Epithelial cell of proximal tubule (primary cell): ENCODE measurements around the gene ACAP3. TPM values are rescaled to one million over a fixed set of nuclear protein-coding genes. Genes with fewer than 3 reads are reported as not detected.
A peak's percentile ranks its signal among the peaks of the same experiment; 100 is the strongest.

Experiments used
- DNase-seq: peaks from one replicate; pipeline ENCODE4 v3.0.0-alpha.2; 2011; ENCODE audit warnings: low read depth
- H3K4me3 ChIP-seq: 2 replicates; pipeline ENCODE4 v1.5.1; 2011; ENCODE audit warnings: low read depth, mild to moderate bottlenecking, low read length
- total RNA-seq: library from RNA; depleted of rRNA; stranded (reverse); fragments of >200 nt; gene quantifications from 2 replicates; pipeline ENCODE4 v1.2.3, GENCODE V29; 2015
- TF ChIP-seq, protein P1 (sequence below): conservative IDR thresholded peaks from 2 replicates; pipeline ENCODE4 v1.5.1; 2012; ENCODE audit warnings: low read depth, mild to moderate bottlenecking, low read length

The ACAP3 gene
- total RNA-seq, 1 donor from 2014 or later = 29.1 TPM

DNA sequence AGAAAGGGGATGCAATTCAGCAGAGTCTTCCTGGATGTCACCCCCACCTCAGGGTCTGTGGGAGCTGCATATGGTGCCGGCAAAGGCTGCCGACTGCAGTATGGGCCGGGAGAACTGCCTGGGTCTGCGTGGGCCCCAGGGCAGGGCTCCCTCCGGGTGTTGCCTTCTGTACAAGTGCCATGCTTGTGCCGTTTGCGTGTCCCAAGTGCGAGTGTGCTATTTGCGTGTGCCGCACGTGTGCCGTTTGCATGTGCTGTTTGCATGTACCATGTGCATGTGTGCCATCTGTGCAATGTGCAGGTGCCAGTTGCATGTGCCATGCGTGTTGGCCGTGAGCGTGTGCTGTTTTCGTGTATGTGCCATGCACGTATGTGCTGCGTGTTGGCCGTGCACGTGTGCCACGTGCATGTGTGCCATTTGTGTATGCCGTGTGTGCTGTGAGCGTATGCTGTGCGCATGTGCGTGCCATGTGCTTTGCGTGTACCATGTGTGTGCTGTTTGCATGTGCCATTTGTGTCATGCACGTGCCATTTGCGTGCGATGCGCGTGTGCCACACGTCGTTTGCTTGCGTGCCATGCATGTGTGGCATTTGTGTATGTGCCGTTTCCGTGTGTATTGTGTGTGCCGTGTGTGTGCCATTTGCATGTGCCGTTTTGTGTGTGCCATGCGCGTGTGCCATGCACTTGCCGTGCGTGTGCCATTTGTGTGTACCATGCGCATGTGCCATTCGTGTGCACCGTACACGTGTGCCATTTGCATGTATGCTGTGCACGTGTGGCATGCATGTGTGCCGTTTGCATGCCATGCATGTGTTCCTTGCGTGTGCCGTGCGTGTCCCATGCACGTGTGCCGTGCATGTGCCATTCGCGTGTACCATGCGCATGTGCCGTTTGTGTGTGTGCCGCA is 21.8 kb upstream of the ACAP3 start:
- DNase-seq = no peak
- H3K4me3 ChIP-seq = no peak overlapping the region
- TF ChIP-seq, protein P1, sequence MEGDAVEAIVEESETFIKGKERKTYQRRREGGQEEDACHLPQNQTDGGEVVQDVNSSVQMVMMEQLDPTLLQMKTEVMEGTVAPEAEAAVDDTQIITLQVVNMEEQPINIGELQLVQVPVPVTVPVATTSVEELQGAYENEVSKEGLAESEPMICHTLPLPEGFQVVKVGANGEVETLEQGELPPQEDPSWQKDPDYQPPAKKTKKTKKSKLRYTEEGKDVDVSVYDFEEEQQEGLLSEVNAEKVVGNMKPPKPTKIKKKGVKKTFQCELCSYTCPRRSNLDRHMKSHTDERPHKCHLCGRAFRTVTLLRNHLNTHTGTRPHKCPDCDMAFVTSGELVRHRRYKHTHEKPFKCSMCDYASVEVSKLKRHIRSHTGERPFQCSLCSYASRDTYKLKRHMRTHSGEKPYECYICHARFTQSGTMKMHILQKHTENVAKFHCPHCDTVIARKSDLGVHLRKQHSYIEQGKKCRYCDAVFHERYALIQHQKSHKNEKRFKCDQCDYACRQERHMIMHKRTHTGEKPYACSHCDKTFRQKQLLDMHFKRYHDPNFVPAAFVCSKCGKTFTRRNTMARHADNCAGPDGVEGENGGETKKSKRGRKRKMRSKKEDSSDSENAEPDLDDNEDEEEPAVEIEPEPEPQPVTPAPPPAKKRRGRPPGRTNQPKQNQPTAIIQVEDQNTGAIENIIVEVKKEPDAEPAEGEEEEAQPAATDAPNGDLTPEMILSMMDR = no peak

DNA sequence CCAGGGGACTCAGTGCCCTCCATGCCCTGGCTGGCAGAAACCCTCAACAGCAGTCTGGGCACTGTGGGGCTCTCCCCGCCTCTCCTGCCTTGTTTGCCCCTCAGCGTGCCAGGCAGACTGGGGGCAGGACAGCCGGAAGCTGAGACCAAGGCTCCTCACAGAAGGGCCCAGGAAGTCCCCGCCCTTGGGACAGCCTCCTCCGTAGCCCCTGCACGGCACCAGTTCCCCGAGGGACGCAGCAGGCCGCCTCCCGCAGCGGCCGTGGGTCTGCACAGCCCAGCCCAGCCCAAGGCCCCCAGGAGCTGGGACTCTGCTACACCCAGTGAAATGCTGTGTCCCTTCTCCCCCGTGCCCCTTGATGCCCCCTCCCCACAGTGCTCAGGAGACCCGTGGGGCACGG is 20.5 kb upstream of the ACAP3 start:
- TF ChIP-seq, protein P1 = no peak
- DNase-seq = no peak
- H3K4me3 ChIP-seq = no peak overlapping the region

DNA sequence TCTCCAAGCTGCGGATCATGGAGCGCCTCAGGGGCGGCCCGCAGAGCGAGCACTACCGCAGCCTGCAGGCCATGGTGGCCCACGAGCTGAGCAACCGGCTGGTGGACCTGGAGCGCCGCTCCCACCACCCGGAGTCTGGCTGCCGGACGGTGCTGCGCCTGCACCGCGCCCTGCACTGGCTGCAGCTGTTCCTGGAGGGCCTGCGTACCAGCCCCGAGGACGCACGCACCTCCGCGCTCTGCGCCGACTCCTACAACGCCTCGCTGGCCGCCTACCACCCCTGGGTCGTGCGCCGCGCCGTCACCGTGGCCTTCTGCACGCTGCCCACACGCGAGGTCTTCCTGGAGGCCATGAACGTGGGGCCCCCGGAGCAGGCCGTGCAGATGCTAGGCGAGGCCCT is 19.6 kb upstream of the ACAP3 start:
- no peak overlapping the region for H3K4me3 ChIP-seq
- no peak for DNase-seq
- TF ChIP-seq, protein P1 = no peak

DNA sequence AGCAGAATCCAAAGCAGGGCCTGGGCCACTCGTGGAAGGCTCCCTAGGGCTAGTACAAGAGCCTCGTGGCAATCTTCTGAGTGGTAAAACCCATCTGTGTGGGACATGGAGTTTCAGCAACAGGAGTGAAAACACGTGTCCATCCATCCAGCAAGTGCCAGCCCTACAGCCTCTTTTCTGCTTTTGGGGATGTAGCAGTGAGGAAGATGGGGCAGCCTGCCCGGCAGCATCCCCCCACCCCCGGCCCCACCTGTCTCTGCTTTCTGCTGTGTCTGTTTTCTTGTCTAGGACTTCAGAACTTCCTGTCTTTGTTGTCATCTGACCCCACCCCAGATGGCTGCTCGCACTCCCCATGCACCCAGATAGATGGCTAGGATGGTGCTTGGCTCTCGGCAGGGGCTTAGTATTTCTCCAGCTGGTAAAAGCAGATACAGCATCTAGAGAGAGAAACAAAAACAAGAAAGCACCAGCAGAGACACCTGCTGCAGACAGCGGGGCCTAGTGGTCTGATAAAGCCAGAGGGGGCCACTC is 18.4 kb upstream of the ACAP3 start:
- DNase-seq = no peak
- peak overlapping the region; percentile 92 for H3K4me3 ChIP-seq
- TF ChIP-seq, protein P1 = no peak

DNA sequence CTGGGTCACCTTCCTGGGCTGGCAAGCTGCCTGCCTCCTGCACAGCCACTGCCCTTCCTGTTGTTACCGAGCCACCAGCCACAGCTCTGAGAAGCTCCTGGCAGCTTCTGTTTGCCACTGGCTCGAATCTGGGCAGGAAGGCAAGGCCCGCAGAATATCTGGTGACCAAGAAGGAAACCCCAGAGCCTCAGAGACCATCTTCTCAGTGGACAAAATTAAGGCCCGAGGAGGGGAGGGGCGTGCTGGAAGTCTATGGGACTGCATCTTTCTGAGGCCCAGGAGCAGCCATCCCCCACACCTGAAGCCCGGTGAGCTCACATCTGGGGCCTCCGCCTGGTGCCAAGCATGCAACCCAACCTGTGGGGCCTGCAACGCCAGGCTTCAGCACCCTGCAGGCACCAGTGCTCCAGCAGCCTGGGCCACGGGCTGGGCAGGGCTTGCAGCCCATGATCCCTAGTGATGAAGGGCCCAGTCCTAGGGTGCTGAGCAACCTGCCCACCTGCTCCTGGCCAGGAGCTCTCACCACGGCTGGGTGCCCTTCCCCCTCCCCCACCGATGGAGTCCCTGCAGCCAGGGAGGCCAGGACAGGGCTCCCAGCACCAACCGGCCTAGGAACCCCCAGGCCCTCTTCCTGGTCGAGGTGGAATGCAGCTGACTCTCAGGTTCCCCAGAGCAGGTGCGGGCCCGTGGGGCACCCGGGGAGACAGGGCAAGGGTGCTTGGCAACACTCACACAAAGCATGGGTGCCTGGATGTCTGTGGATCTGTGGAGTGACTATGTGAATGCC is 17.8 kb upstream of the ACAP3 start:
- no peak for DNase-seq
- TF ChIP-seq, protein P1 = no peak
- H3K4me3 ChIP-seq = peak overlapping the region; percentile 92

DNA sequence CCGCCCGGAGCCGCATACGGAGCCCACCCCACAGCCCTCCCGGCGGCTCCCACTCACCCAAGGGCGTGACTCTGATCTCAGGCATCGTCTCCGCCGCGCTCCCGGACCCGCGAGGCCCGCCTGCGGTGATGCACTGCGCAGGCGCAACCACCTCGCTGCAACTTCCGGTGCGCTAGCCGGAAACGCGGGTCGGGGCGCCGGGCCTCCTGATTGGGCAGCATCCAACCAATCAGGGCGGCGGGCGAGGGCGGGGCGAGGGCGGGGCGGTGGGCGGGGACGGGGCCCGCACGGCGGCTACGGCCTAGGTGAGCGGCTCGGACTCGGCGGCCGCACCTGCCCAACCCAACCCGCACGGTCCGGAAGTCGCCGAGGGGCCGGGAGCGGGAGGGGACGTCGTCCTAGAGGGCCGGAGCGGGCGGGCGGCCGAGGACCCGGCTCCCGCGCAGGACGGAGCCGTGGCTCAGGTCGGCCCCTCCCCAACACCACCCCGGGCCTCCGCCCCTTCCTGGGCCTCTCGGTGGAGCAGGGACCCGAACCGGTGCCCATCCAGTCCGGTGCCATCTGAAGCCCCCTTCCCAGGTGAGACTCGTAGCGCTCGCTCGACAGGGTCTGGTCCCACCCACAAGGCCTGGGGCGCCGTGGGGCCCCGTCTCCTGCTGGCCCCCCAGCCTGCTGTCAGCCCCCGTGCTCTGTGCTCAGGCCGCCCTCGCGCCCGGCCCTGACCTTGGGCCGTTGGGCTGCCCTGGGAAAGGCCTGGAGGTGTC is 17.0 kb upstream of the ACAP3 start, which contains the start of the genes CPTP and INTS11:
TSS of gene CPTP (plus strand) at position 279 of the 764 bp plus-strand sequence. CDS start 2,109 bp downstream, outside the sequence.
TSS of gene INTS11 (minus strand) at position 137 of the 764 bp plus-strand sequence. CDS start at position 85, 52 bp downstream.
- DNase-seq = no peak
- peak within 1 kb of the TSS; percentile 92 for H3K4me3 ChIP-seq
- TF ChIP-seq, protein P1 = no peak
